Cardiac septum (tissue), 1 donor: ENCODE data around the gene TBATA. TPM values are rescaled to one million over a fixed set of nuclear protein-coding genes. Genes with fewer than 3 reads are reported as not detected.
"Not testable (repeated sequence)": the region's sequence is repeated elsewhere in the genome, so short reads cannot be mapped to it uniquely, and the experiment has no call there.

Experiments
- DNase-seq: peaks from one replicate; pipeline ENCODE4 v3.0.0-alpha.2; 2020; ENCODE audit warnings: low spot score
- intact Hi-C: fragments of 100-400 bp; cut with DNase I; formaldehyde crosslinking; loops from one replicate; pipeline ENCODE4 v1.14.0; 2022
- total RNA-seq: library from RNA; stranded (reverse); fragmentation: NEBNext Ultra II Directional; extraction: Animal tissue kit (Norgen Biotek cat#: 25700); gene quantifications from one replicate; pipeline ENCODE4 v1.2.1, GENCODE V29; 2021
- donor health status: DM: no; HTN: no; CAD: no.

TBATA gene
- total RNA-seq, 1 donor from 2014 or later: not detected

DNA sequence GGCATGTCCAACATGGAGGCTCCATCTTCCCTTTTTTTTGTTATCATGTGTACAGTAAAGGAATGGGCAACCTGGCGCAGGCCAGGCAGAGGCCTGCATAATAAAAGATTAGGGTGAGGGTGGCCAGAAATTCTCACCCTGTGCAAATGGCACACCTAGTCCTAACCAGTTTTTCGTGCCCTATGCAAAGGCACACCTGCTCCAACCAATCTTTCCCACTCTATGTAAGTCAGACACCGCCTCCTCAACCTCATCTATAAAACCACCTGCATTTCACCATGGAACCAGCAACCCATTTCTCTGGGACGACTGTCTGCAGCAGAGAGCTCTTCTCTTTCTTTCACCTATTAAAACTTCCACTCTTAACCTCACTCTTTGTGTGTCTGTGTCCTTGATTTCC, 16.1 kb downstream of the TBATA start:
- intact Hi-C loops: no loop called here
- no peak for DNase-seq

DNA sequence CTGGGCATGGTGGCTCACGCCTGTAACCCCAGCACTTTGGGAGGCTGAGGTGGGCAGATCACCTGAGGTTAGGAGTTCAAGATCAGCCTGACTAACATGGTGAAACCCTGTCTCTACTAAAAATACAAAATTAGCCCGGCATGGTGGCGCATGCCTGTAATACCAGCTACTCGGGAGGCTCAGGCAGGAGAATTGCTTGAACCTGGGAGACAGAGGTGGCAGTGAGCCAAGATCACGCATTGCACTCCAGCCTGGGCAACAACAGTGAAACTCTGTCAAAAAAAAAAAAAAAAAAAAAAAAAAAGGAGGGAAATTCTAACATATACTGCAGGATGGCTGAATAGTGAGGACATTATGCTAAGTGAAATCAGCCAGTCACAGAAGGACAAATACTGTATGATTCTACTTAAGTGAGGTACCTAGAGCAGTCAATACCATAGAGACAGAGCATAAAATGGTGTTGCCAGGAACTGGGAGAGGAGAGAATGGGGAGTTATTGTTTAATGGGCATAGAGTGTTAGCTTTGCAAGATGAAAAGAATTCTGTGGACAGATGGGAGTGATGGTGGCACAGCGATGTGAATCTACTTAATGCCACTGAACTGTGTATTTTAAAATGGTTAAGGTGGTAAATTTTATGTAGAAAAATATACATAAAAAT, 17.0 kb downstream of the TBATA start:
- DNase-seq, intact Hi-C loops: not testable (repeated sequence)

GRCh38 chr10:70765794-70766594, 19.2 kb downstream of the TBATA start:
- intact Hi-C loops: no loop called here
- peak; percentile 62 for DNase-seq

GRCh38 chr10:70763567-70763966, 21.6 kb downstream of the TBATA start:
- intact Hi-C loops: no loop called here

DNA sequence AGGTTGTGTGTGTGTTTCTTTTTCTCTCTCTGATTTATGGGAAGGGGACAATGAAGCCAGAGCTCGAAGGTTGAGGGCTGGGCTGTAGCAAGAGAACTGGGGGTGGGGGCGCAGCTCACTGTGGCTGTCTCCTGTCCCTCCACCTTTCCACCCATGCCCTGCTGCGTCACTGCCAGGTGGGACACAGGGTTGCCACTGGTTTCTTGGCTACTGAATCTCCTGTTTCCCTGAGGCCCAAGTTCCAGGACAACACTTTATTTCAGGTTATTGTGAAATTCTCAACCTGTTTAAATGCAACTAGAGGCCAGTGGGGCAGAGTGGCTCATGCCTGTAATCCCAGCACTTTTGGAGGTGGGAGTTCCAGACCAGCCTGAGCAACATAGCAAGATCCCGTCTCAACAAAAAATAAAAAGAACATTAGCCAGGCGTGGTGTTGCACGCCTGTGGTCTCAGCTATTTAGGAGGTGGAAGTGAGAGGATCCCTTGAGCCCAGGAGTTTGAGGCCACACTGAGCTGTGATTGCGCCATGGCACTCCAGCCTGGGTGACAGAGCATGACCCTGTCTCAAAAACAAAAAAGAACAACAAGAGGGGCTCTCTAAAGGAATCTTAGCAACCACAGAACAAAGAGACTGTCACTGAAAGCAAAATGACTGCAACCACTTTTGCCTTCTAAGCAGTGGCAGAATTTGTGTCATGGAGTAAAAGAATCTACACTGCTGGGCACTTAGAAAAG, 22.6 kb downstream of the TBATA start:
- DNase-seq: peak; percentile 51
- intact Hi-C loops: no loop called here

More at GRCh38 chr10:70763567-70763966, 21.6 kb downstream of the TBATA start:
- peak; percentile 43 for DNase-seq

GRCh38 chr10:70761727-70762350, 23.3 kb downstream of the TBATA start:
- no peak for DNase-seq

GRCh38 chr10:70761031-70761601, 24.1 kb downstream of the TBATA start:
- intact Hi-C loops: no loop called here
- no peak for DNase-seq

More at GRCh38 chr10:70761727-70762350, 23.3 kb downstream of the TBATA start:
- intact Hi-C loops: no loop called here

- intact Hi-C loops: no loop called here
These were observed 24.8 kb downstream of the TBATA start for GRCh38 chr10:70760271-70760787.

DNA sequence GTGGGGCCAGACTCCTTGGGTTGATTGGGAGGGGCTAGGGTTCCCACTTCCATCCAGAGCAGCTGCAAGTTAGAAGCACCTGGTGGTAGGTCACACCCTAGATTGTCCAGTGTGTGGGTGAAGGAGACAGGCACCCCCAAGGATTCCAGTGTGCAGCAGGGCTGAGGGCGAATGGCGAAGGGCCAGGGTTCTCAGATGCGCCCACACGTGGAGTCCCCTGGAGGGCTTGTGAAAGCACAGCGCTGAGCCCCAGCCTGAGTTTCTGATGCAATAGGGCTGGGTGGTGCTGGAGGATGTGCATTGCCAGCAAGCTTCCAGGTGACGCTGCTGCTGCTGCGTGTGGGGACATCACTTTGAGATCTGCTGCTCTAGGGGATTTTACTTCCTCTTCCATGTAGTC, 25.4 kb downstream of the TBATA start:
- intact Hi-C loops: loop anchor here (2.0 to 5.0 kb wide), 3 partner anchors 141 to 297 kb away; no protein-coding TSS in a partner anchor
- DNase-seq: no peak

More at GRCh38 chr10:70760271-70760787, 24.8 kb downstream of the TBATA start:
- no peak for DNase-seq

- no peak for DNase-seq
- intact Hi-C loops: loop anchor here (2.0 to 5.0 kb wide), 3 partner anchors 140 to 297 kb away; no protein-coding TSS in a partner anchor
These were observed 26.2 kb downstream of the TBATA start for GRCh38 chr10:70758757-70759514.

DNA sequence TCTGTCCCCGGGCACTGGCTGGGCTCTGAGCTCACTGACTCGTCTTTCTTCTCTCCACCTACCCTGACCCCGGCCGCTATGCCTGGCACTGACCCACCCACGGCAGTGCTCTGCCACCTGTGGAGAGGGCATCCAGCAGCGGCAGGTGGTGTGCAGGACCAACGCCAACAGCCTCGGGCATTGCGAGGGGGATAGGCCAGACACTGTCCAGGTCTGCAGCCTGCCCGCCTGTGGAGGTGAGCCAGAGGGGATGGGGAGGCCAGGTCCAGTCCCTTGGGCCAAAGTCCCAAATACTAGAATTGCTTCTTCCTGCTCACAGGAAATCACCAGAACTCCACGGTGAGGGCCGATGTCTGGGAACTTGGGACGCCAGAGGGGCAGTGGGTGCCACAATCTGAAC, 27.3 kb downstream of the TBATA start:
- no peak for DNase-seq
- intact Hi-C loops: loop anchor here (2.0 to 5.0 kb wide), 3 partner anchors 139 to 296 kb away; no protein-coding TSS in a partner anchor

- no peak for DNase-seq
- intact Hi-C loops: loop anchor here (5.0 kb wide), 1 partner anchor 295 kb away; no protein-coding TSS in a partner anchor
These were observed 28.3 kb downstream of the TBATA start for GRCh38 chr10:70756700-70757360.

GRCh38 chr10:70753841-70754621, 31.1 kb downstream of the TBATA start:
- intact Hi-C loops: no loop called here
- DNase-seq: no peak

- intact Hi-C loops: no loop called here
- no peak for DNase-seq
These were observed 32.0 kb downstream of the TBATA start for GRCh38 chr10:70753026-70753663.

DNA sequence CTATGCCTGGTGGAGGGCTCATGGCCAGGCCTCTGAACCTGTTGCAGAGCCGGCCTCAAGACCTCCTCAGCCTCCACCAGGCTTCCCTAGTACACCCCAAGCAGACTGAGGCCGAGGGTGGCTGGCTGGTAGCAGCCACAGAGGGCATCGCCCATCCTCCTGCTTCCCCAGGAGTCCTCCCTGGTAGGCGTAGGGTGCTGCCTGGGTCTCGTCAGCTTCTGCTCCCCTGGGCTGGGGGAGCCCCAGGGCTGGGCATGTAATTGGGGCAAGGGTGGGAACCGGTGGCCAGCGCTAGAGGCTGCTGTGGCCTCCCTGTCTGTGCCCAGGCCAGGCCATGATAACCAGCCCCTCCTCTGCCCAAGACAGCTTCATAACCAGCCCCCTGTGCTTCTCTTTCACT, 32.6 kb downstream of the TBATA start:
- intact Hi-C loops: no loop called here
- no peak for DNase-seq

DNA sequence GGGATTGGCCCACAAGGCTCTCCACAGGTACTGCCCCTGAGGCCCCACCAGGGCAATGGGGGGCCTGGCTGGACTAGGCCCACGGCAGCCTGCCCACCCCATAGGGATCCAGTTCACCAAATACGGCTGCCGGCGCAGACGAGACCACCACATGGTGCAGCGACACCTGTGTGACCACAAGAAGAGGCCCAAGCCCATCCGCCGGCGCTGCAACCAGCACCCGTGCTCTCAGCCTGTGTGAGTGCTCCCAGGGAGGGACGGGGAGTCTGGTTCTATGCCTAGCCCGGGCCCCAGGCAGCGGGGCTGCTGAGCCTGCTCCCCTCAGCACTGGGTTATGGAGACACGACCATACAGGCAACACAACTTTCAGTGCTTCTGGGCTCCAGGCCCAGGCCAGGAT, 33.2 kb downstream of the TBATA start:
- intact Hi-C loops: no loop called here
- DNase-seq: no peak

DNA sequence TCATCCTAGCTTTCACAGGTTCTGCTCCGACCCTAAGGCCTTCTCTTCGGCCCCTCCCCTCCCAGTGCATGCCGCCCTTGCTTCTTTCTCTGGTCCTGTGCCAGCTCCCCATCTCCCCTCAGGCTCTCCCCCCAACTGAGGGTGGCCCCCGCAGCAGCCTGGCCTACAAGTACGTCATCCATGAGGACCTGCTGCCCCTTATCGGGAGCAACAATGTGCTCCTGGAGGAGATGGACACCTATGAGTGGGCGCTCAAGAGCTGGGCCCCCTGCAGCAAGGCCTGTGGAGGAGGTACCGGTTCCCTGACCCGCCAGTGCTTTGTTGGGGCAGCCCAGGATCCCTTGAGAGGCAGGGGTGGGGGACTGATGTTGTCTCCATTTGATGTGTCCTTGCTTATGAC, 33.8 kb downstream of the TBATA start:
- intact Hi-C loops: no loop called here
- no peak for DNase-seq
